NCI-H128 (cell line): ENCODE measurements around the gene SUPV3L1.
"Not testable (repeated sequence)": the region's sequence is repeated elsewhere in the genome, so short reads cannot be mapped to it uniquely, and the experiment has no call there.

Experiments
- DNase-seq: peaks from one replicate; lab custom pipeline; 2025; ENCODE audit not compliant: unreplicated experiment; lab: John Stamatoyannopoulos, UW

Gene SUPV3L1

GRCh38 chr10:69179743-69180524, at the start of gene SUPV3L1:
SUPV3L1 (plus strand) TSS chr10:69180234; CDS start chr10:69180292, 58 bp downstream.
- DNase-seq, result peak; percentile 76

GRCh38 chr10:69130251-69130650, 49.8 kb upstream of the SUPV3L1 start:
- DNase-seq, result no peak

GRCh38 chr10:69139961-69140360, 40.1 kb upstream of the SUPV3L1 start:
- DNase-seq, result no peak

GRCh38 chr10:69141304-69141703, 38.7 kb upstream of the SUPV3L1 start:
- no peak for DNase-seq

GRCh38 chr10:69142074-69142473, 38.0 kb upstream of the SUPV3L1 start:
- DNase-seq, result not testable (repeated sequence)

GRCh38 chr10:69142983-69143382, 37.1 kb upstream of the SUPV3L1 start:
- no peak for DNase-seq

GRCh38 chr10:69145329-69145728, 34.7 kb upstream of the SUPV3L1 start:
- no peak for DNase-seq

- no peak for DNase-seq
Measured at GRCh38 chr10:69145864-69146263, 34.2 kb upstream of the SUPV3L1 start.

- DNase-seq, result no peak
Measured at GRCh38 chr10:69146759-69147158, 33.3 kb upstream of the SUPV3L1 start.

GRCh38 chr10:69151984-69152383, 28.1 kb upstream of the SUPV3L1 start:
- no peak for DNase-seq

- DNase-seq, result no peak
Measured at GRCh38 chr10:69153227-69153626, 26.8 kb upstream of the SUPV3L1 start.

GRCh38 chr10:69160809-69161241, 19.2 kb upstream of the SUPV3L1 start:
- no peak for DNase-seq

GRCh38 chr10:69168493-69168892, 11.5 kb upstream of the SUPV3L1 start:
- no peak for DNase-seq

- no peak for DNase-seq
Measured at GRCh38 chr10:69172241-69172982, 7.6 kb upstream of the SUPV3L1 start.

- DNase-seq, result not testable (repeated sequence)
Measured at GRCh38 chr10:69175326-69175725, 4.7 kb upstream of the SUPV3L1 start.

GRCh38 chr10:69176823-69177222, 3.2 kb upstream of the SUPV3L1 start:
- DNase-seq, result no peak

GRCh38 chr10:69179089-69179742, 818 bp upstream of the SUPV3L1 start:
- no peak for DNase-seq

- DNase-seq, result no peak
Measured at GRCh38 chr10:69180525-69181204, 631 bp downstream of the SUPV3L1 start.

GRCh38 chr10:69181433-69181832, 1.4 kb downstream of the SUPV3L1 start:
- no peak for DNase-seq

GRCh38 chr10:69182005-69182404, 2.0 kb downstream of the SUPV3L1 start:
- no peak for DNase-seq

GRCh38 chr10:69186524-69186923, 6.5 kb downstream of the SUPV3L1 start:
- no peak for DNase-seq
